HAP-1 (cell line): ENCODE measurements around the gene OR8G5.
"Not testable (repeated sequence)": the region's sequence is repeated elsewhere in the genome, so short reads cannot be mapped to it uniquely, and the experiment has no call there.

Experiments used
- DNase-seq, 2 experiments: peaks; one replicate each; pipeline ENCODE4 v3.0.0-alpha.2; 2016 to 2020; ENCODE audit warnings: low spot score in 2 of 2
- H3K27me3 ChIP-seq: fragments of 250-450 bp; sonication (Bioruptor Pico); 2 replicates; pipeline ENCODE4 v1.5.1; 2020; ENCODE audit warnings: low read depth, mild to moderate bottlenecking, moderate library complexity
- H3K36me3 ChIP-seq: fragments of 250-450 bp; sonication (Bioruptor Pico); replicated peaks from 2 replicates; pipeline ENCODE4 v1.5.1; 2020; ENCODE audit warnings: mild to moderate bottlenecking
- H3K4me1 ChIP-seq: fragments of 250-450 bp; sonication (Bioruptor Pico); 2 replicates; pipeline ENCODE4 v1.5.1; 2020; ENCODE audit warnings: mild to moderate bottlenecking
- H3K4me3 ChIP-seq: fragments of 250-450 bp; sonication (Bioruptor Pico); 2 replicates; pipeline ENCODE4 v1.5.1; 2020; ENCODE audit warnings: mild to moderate bottlenecking, moderate library complexity
- H3K9me3 ChIP-seq: fragments of 250-450 bp; sonication (Bioruptor Pico); 2 replicates; pipeline ENCODE4 v1.5.1; 2020; ENCODE audit warnings: mild to moderate bottlenecking, moderate library complexity
- in situ Hi-C: fragments of 300-500 bp; cut with MboI; formaldehyde crosslinking; loops from 3 replicates; pipeline ENCODE4 v1.14.3; 2020; ENCODE audit warnings: low sequenced_read_pairs, inconsistent platforms, mixed read lengths

The OR8G5 gene

DNA sequence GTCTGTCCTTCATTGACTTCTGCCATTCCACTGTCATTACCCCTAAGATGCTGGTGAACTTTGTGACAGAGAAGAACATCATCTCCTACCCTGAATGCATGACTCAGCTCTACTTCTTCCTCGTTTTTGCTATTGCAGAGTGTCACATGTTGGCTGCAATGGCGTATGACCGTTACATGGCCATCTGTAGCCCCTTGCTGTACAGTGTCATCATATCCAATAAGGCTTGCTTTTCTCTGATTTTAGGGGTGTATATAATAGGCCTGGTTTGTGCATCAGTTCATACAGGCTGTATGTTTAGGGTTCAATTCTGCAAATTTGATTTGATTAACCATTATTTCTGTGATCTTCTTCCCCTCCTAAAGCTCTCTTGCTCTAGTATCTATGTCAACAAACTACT is 6.3 kb upstream of the OR8G5 start:
- DNase-seq, H3K9me3 ChIP-seq, in situ Hi-C loops: not testable (repeated sequence)

DNA sequence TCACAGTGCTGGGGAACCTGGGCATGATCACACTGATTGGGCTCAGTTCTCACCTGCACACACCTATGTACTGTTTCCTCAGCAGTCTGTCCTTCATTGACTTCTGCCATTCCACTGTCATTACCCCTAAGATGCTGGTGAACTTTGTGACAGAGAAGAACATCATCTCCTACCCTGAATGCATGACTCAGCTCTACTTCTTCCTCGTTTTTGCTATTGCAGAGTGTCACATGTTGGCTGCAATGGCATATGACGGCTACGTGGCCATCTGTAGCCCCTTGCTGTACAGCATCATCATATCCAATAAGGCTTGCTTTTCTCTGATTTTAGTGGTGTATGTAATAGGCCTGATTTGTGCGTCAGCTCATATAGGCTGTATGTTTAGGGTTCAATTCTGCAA is 8.9 kb downstream of the OR8G5 start:
- H3K27me3 ChIP-seq, H3K4me1 ChIP-seq, in situ Hi-C loops, H3K36me3 ChIP-seq, H3K9me3 ChIP-seq, DNase-seq, H3K4me3 ChIP-seq: not testable (repeated sequence)

More for the DNA sequence above, 6.3 kb upstream of the OR8G5 start:
- H3K4me3 ChIP-seq, H3K4me1 ChIP-seq, H3K36me3 ChIP-seq, H3K27me3 ChIP-seq: not testable (repeated sequence)

DNA sequence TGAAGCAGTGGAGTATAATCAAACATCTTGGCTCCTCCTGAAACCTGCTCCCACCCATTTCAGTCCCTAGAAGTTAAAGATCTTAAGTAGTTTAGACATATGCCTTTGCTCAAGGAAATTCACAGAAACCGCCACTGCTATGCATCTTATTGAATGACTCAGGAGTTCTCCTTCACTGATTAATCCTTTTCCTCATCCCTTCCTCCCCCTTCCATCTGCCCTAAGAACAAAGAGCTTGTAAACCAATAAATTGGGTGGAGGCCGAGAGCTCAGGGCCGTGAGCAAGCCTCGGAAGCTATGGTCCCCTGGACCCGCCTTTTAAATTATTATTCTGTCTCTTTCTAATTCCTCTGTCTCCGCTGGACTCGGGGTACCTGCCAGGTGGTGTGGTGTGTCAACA is 14.7 kb downstream of the OR8G5 start:
- H3K4me3 ChIP-seq, in situ Hi-C loops, DNase-seq, H3K36me3 ChIP-seq, H3K27me3 ChIP-seq, H3K9me3 ChIP-seq, H3K4me1 ChIP-seq: not testable (repeated sequence)

DNA sequence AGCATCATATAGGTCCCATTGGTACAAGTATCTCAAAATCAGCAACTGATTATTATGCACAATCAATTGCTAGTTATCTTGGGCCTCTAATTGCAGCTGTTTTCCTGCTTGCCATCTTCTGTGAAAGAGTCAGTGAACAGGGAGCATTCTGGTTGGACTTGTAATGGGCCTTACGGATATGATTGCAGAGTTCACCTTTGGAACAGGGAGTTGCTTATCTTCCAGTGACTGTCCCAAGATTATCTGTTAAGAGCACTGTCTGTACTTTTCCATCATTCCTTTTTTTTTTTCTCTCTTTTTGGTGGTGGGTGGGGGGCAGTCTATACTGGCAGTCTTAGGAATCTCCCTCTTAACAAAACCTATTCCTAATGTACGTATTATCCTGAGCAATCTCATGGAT is 17.8 kb downstream of the OR8G5 start:
- H3K4me3 ChIP-seq: no peak overlapping the region
- H3K36me3 ChIP-seq: no peaks in the 10 kb centered on the region
- no peak for DNase-seq
- in situ Hi-C loops: no loop called here
- no peaks in the 10 kb centered on the region for H3K4me1 ChIP-seq
- no peaks in the 10 kb centered on the region for H3K9me3 ChIP-seq
- no peaks in the 10 kb centered on the region; the same call in 1 of the 2 replicates for H3K27me3 ChIP-seq

DNA sequence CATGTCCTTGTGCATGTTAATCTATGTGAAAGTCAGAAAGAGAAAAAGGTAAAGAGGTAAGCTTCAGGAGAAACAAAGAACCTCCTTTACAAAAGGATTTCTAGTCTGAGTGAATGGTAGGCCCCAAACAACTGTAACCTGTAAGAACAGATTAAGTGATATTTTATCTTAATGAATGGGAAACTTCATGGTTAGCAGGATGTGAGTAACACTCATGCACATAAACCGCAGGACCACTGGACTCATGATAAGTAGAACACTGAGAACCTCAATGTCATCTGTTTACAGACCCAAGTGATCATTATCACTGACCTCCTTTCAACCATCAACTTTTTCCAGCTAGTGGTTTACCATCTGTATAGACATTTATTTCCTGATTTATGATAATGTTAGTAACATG is 19.9 kb downstream of the OR8G5 start:
- no peak for DNase-seq
- H3K4me1 ChIP-seq: no peaks in the 10 kb centered on the region
- no peaks in the 10 kb centered on the region for H3K9me3 ChIP-seq
- no peaks in the 10 kb centered on the region for H3K36me3 ChIP-seq
- in situ Hi-C loops: no loop called here
- no peaks in the 10 kb centered on the region; the same call in 1 of the 2 replicates for H3K27me3 ChIP-seq
- no peak overlapping the region for H3K4me3 ChIP-seq

DNA sequence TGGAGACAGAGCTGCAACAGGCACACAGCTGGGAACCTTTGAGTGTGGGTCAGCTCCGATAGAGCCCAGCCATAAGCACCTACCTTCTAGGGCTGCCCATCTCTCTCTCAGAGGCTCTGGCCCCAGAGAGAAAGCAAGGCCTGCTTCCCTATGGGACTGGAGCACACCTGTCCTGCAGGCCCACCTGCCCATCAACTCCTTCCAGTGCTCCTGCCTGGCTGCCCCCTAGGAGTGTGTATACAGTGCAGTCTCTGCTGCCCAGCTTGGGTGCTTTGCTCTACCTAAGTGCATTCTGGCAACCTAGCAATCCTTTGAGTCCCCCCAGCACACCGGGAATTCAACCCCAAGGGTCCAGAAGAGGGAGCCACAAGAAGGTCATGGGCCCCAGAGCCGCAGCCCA is 21.0 kb downstream of the OR8G5 start:
- no peak overlapping the region for H3K4me3 ChIP-seq
- DNase-seq: no peak
- no peaks in the 10 kb centered on the region for H3K4me1 ChIP-seq

DNA sequence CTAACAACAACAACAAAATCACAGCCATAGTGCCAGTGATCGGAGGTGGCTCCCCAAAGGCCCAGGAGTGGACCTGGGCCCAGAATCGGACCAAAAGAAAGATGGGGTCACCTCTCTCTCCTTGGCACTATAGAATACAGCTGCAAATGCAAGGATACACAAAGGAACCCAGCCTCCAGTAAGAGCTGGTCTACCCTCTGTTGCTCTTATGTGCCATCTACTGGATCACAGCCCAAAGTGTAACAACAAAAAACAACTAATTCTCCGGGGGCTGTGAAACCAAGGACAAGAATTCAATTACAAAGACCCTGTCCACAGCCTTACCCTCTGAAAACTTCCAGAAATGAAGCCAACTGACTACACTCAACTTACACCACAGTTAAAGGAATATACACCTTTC is 21.6 kb downstream of the OR8G5 start:
- Histone ChIP-seq H3K9me3 (no peaks in the 10 kb centered on the region), H3K4me1 (no peaks in the 10 kb centered on the region), H3K27me3 (no peaks in the 10 kb centered on the region; the same call in 1 of the 2 replicates), H3K36me3 (no peaks in the 10 kb centered on the region), H3K4me3 (no peak overlapping the region)
- in situ Hi-C loops: no loop called here
- no peak for DNase-seq

More for the DNA sequence above, 21.0 kb downstream of the OR8G5 start:
- no peaks in the 10 kb centered on the region for H3K36me3 ChIP-seq
- in situ Hi-C loops: no loop called here
- no peaks in the 10 kb centered on the region for H3K9me3 ChIP-seq
- no peaks in the 10 kb centered on the region; the same call in 1 of the 2 replicates for H3K27me3 ChIP-seq

DNA sequence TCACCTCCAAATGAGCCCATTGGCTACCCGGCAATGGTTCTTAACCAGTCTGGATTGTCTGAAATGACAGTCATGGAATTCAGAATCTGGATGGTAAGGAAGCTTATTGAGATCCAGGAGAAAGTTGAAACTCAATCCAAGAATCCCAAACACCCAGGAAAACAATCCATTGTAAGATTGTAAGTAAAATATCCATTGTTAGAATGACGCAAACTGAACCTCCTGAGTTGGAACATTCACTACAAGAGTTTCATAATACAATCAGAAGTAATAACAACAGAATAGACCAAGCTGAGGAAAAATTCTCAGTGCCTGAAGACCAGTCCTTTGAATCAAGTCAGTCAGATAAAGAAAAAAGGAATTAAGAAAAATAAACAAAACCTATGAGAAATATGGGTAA is 22.1 kb downstream of the OR8G5 start:
- in situ Hi-C loops: no loop called here
- no peak for DNase-seq
- no peak overlapping the region for H3K4me3 ChIP-seq
- H3K4me1 ChIP-seq: no peaks in the 10 kb centered on the region
- no peaks in the 10 kb centered on the region for H3K9me3 ChIP-seq
- no peaks in the 10 kb centered on the region for H3K36me3 ChIP-seq
- H3K27me3 ChIP-seq: no peaks in the 10 kb centered on the region; the same call in 1 of the 2 replicates

DNA sequence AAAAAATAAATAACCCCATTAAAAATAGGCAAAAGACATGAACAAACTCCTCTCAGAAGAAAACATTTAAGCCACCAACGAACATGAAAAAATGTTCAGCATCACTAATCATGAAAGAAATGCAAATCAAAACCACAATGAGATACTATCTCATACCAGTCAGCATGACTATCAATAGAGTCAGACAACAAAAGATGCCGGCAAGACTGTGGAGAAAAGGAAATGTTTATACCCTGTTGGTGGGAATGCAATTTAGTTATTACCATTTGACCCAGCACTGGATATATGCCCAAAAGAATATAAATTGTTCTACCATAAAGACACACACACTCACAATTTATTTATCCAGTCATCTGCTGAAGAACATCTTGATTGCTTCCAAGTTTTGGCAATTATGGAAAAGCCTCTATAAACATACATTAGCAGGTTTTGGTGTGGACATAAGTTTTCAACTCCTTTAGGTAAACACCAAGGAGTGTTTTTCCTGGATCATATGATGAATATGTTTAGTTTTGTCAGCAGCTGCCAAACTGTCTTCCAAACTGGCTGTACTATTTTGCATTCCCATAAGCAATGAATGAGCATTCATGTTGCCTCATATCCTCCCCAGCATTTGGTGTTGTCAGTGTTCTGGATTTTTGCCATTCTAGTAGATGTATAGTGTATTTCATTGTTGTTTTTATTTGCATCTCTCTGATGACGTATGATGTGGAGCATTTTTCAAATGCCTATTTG is 29.6 kb downstream of the OR8G5 start:
- Histone ChIP-seq H3K36me3 (no peaks in the 10 kb centered on the region), H3K9me3 (no peaks in the 10 kb centered on the region), H3K4me1 (no peaks in the 10 kb centered on the region), H3K4me3 (no peak overlapping the region), H3K27me3 (no peaks in the 10 kb centered on the region)
- no peak for DNase-seq
- in situ Hi-C loops: no loop called here

DNA sequence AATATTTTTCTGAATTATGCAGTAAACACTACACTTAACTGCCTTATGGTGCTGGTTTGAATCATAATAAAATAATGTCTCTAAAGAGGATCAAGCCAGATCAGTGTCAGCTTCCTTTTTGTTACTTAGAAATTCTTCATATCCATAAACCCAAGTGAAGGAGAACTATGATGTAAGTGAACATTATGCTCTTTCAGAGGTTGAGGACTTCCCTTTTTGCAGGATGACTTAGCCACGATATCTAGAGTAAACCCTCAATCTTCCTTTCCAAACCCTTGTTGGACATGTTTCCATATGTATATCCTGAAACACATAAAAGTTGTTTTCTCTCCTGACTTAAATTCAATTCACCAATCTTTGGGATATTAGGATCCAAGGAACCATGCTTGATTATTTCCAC is 38.5 kb downstream of the OR8G5 start:
- Histone ChIP-seq H3K4me3 (no peak overlapping the region), H3K27me3 (no peaks in the 10 kb centered on the region), H3K36me3 (no peaks in the 10 kb centered on the region), H3K4me1 (no peaks in the 10 kb centered on the region), H3K9me3 (no peaks in the 10 kb centered on the region)
- no peak for DNase-seq
- in situ Hi-C loops: no loop called here

DNA sequence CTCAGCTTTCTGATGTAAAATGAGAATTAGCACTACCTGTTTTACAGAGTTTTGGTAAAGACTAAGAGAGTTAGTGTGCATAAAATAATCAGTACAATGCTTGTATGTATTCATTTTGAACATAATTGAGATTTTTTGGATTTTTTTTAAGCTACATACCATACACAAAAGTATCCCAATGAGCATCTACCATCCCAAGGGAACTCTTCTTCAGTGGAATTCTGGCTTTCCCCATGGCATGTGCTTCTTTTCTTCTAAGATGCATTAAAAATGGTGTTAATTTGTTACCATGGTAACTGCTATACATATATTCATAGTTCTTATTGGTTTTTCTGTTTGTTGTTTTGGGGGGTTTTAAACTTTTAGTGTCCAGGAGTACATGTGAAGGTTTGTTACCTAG is 39.8 kb downstream of the OR8G5 start:
- H3K36me3 ChIP-seq: no peaks in the 10 kb centered on the region
- no peaks in the 10 kb centered on the region for H3K4me1 ChIP-seq
- H3K4me3 ChIP-seq: no peak overlapping the region
- in situ Hi-C loops: no loop called here
- no peaks in the 10 kb centered on the region for H3K9me3 ChIP-seq
- H3K27me3 ChIP-seq: no peaks in the 10 kb centered on the region
- DNase-seq: no peak

DNA sequence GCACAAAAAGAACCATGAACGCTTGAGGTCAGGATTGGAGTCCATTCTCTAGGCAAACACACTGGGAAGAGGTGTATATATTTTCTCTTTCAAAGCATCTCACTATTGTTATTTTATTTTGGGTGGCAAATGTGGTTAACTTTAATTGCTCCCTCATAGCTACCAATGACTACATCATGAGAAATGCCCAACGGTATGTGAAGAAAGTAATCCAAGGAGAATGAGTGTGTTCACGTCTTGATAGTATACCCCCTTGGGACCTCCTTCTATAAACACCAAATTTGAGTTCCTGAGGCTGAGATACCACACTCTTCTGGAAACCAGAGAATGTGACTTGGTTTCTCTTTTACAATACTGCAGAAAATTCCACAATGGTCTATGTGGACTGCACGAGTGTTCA is 41.7 kb downstream of the OR8G5 start:
- Histone ChIP-seq H3K9me3 (no peaks in the 10 kb centered on the region), H3K27me3 (no peaks in the 10 kb centered on the region), H3K36me3 (no peaks in the 10 kb centered on the region), H3K4me1 (no peaks in the 10 kb centered on the region), H3K4me3 (no peak overlapping the region)
- no peak for DNase-seq
- in situ Hi-C loops: no loop called here

DNA sequence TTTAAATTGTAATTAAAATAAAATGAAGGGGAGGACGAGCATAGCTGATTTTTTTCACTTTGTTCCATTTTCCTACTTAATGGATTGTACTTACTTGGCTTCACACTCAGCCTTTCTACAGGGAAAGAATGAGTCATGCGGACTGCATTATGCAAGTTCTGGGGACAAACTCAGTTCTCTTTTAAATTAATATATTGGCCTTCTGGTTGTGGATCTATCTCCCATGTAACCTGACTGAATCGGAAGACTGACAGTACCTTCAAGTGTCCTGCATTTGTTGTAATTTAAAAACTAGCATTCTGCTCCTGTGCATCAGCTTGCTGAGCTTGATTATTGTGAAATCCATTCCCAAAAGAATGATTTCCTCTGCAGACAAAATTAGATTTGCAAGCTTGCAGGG is 45.4 kb downstream of the OR8G5 start:
- Histone ChIP-seq H3K4me3 (no peak overlapping the region), H3K36me3 (no peaks in the 10 kb centered on the region), H3K4me1 (no peaks in the 10 kb centered on the region), H3K9me3 (no peaks in the 10 kb centered on the region), H3K27me3 (no peaks in the 10 kb centered on the region)
- no peak for DNase-seq
- in situ Hi-C loops: no loop called here

DNA sequence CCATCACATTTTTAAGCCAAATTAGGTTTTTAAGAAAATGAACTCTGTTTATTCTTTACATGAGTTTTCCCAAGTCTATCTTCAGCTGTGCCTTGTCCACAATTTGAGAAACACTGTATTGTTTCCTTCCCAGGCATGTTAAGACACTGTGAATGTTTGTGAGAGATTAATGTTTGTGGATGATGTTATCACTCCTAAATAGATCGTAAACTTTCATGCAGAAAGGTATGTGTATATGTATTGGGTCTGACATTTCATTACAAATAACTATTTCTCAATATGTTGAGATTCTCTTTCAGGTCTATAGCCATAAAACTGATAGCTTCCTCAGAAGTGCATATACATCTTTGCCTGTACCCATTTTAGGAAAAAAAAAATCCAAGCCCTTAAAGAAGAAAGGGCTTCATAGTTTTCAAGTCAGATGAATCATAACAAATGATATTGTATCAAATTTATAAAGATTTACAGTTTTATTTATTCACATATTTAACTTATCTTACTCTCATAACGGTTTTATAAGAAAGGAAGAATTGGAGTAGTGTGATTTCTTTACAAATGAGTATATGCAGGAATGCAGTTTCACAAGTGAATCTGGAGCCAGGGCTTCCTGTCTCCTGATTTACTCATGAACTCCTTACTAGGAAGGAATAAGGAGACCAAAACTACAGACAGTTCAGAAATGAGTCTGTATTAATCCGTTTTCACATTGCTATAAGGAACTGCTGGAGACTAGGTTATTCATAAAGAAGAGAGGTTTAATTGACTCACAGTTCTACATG is 46.4 kb downstream of the OR8G5 start:
- H3K4me3 ChIP-seq: no peak overlapping the region
- H3K36me3 ChIP-seq: no peaks in the 10 kb centered on the region
- in situ Hi-C loops: no loop called here
- H3K4me1 ChIP-seq: no peaks in the 10 kb centered on the region
- H3K9me3 ChIP-seq: no peaks in the 10 kb centered on the region
- no peak for DNase-seq
- no peaks in the 10 kb centered on the region for H3K27me3 ChIP-seq
